ENCODE measurements around the gene JAGN1.
A peak's percentile ranks its signal among the peaks of the same experiment; 100 is the strongest.

GRCh38 chr3:9843715-9844438 is 46.5 kb upstream of the JAGN1 start, which contains the start of gene RPUSD3:
- no peak for TF ChIP-seq EZH2 (IDR thresholded peaks at IDR 0.05)
- peak; percentile 94 for TF ChIP-seq POLR2AphosphoS5 (IDR thresholded peaks at IDR 0.05; ENCODE audit: borderline replicate concordance, low read depth, low read length)
